Keratinocyte (primary cell): ENCODE measurements around the gene ZNF786.

ENCODE experiments used
- EZH2 ChIP-seq: IDR thresholded peaks from one replicate; pipeline ENCODE4 v1.6.1; 2012; ENCODE audit warnings: inconsistent platforms, mild to moderate bottlenecking, low read length, moderate library complexity
- TF ChIP-seq, protein P1 (sequence below), 3 experiments: IDR thresholded peaks in 1 of 3; conservative IDR thresholded peaks in 1 of 3; optimal IDR thresholded peaks in 1 of 3; 2 replicates in 2 of 3; 3 replicates in 1 of 3; pipeline versions ENCODE3 to v1.5.1; 2011; ENCODE audit warnings: low read length in 3 of 3, mild to moderate bottlenecking in 3 of 3, moderate library complexity in 2 of 3, control low read depth in 1 of 3, inconsistent platforms in 1 of 3; ENCODE audit not compliant: insufficient read depth in 2 of 3; ENCODE audit errors: extremely low read depth in 1 of 3

DNA sequence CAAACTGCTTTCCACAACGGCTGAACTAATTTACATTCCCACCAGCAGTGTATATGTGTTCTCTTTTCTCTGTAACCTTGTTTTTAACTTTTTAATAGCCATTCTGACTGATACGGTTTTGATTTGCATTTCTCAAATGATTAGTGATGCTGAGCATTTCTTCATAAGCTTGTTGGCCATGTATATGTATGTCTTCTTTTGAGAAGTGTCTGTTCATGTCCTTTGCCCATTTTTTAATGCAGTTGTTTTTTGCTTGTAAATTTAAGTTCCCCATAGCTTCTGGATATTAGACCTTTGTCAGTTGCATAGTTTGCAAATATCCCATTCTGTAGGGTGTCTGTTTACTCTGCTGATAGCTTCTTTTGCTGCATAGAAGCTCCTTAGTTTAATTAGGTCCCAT lies 6.1 kb downstream of the ZNF786 start:
- TF ChIP-seq, protein P1, sequence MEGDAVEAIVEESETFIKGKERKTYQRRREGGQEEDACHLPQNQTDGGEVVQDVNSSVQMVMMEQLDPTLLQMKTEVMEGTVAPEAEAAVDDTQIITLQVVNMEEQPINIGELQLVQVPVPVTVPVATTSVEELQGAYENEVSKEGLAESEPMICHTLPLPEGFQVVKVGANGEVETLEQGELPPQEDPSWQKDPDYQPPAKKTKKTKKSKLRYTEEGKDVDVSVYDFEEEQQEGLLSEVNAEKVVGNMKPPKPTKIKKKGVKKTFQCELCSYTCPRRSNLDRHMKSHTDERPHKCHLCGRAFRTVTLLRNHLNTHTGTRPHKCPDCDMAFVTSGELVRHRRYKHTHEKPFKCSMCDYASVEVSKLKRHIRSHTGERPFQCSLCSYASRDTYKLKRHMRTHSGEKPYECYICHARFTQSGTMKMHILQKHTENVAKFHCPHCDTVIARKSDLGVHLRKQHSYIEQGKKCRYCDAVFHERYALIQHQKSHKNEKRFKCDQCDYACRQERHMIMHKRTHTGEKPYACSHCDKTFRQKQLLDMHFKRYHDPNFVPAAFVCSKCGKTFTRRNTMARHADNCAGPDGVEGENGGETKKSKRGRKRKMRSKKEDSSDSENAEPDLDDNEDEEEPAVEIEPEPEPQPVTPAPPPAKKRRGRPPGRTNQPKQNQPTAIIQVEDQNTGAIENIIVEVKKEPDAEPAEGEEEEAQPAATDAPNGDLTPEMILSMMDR (optimal IDR thresholded peaks at IDR 0.05 in 1 of 3, IDR thresholded peaks at IDR 0.05 in 1 of 3, conservative IDR thresholded peaks at IDR 0.05 in 1 of 3; ENCODE audit: extremely low read depth in 1 of 3, insufficient read depth in 2 of 3, low read length in 3 of 3), result no peak
- TF ChIP-seq EZH2, result no peak
